Gastrocnemius medialis (tissue), 4 donors: ENCODE results near the gene SZRD1. TPM values are rescaled to one million over a fixed set of nuclear protein-coding genes. Genes with fewer than 3 reads are reported as not detected.

Experiments
- ATAC-seq, 2 donors: fragments of 150-250 bp; one replicate each; pipeline ENCODE4 v1.9.1; 2016
- DNase-seq, 2 donors: peaks; one replicate each; pipeline ENCODE4 v3.0.0-alpha.2; 2019
- H3K27ac ChIP-seq, 4 donors: fragments of 200-600 bp; sonication (generic); 1 replicate in 1 of 4; 2 replicates in 3 of 4; pipeline ENCODE4 v1.5.1; 2016 to 2018; ENCODE audit warnings: mild to moderate bottlenecking in 2 of 4, moderate library complexity in 1 of 4
- H3K27me3 ChIP-seq, 3 donors: fragments of 200-600 bp; sonication (generic) in 2 of 3; 1 replicate in 1 of 3; 2 replicates in 2 of 3; pipeline versions ENCODE4 v1.5.1 to v1.6.0; 2016 to 2019; ENCODE audit warnings: mild to moderate bottlenecking in 1 of 3, moderate library complexity in 1 of 3
- H3K36me3 ChIP-seq, 2 donors: fragments of 200-600 bp; sonication (generic) in 1 of 2; one replicate each; pipeline ENCODE4 v1.5.1; 2017 to 2018
- H3K4me1 ChIP-seq, 2 donors: fragments of 200-600 bp; sonication (generic) in 1 of 2; one replicate each; pipeline ENCODE4 v1.5.1; 2016 to 2017; ENCODE audit warnings: mild to moderate bottlenecking in 2 of 2
- H3K4me3 ChIP-seq, 4 donors: fragments of 200-600 bp; sonication (generic) in 3 of 4; 1 replicate in 1 of 4; 2 replicates in 3 of 4; pipeline ENCODE4 v1.5.1; 2016 to 2019; ENCODE audit warnings: mild to moderate bottlenecking in 2 of 4
- H3K9me3 ChIP-seq, 3 donors: fragments of 200-600 bp; sonication (generic) in 2 of 3; 1 replicate in 1 of 3; 2 replicates in 2 of 3; pipeline ENCODE4 v1.5.1; 2016 to 2019
- POLR2A ChIP-seq, 2 donors: fragments of 450-650 bp; IDR thresholded peaks; one replicate each; pipeline ENCODE4 v1.6.1; 2017; ENCODE audit warnings: antibody characterized with exemption in 2 of 2, mild to moderate bottlenecking in 2 of 2, moderate library complexity in 2 of 2
- in situ Hi-C, 4 donors: fragments of 200-750 bp; cut with MboI; loops; one replicate each; pipeline versions ENCODE4 v1.15.0 to v1.8.0; 2017; ENCODE audit warnings: low sequenced_read_pairs in 4 of 4
- intact Hi-C: fragments of 100-400 bp; cut with DNase I; formaldehyde crosslinking; loops from one replicate; pipeline ENCODE4 v1.15.1; 2023; ENCODE audit warnings: low total_unique reads
- total RNA-seq, 4 donors: library from RNA; depleted of rRNA; stranded (reverse); fragments of >200 nt; gene quantifications; one replicate each; pipeline versions ENCODE4 v1.1.0 to v1.2.3, GENCODE V29; 2016
- TF ChIP-seq, protein P1 (sequence below), 5 experiments: fragments of 450-650 bp in 3 of 5; fragments of 200-600 bp in 2 of 5; sonication (generic) in 2 of 5; IDR thresholded peaks in 4 of 5; conservative IDR thresholded peaks in 1 of 5; 1 replicate in 4 of 5; 2 replicates in 1 of 5; pipeline ENCODE4 v1.5.1; 2016 to 2019; ENCODE audit warnings: antibody characterized with exemption in 5 of 5, mild to moderate bottlenecking in 3 of 5, moderate library complexity in 3 of 5

Gene SZRD1
- total RNA-seq, 4 donors from 2014 or later = 44.1 to 102 (median 83.1) TPM

DNA sequence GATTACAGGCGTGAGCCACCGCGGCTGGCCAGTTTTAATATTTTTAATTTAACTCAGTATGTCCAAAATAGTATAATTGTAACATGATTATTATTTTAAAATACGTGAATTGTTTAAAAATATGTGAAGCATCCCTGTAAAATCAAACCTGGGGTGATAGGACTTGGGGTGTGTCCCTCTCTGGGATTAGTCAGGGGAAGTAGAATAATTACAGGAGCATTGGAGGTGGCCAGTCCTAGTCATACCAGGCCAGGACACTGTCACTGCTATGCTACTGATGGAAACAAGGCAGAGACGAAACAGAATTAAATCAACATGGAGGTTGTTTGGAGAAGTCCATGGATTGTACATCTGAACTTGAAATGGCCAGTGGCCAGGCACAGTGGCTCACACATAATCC lies 16.8 kb downstream of the SZRD1 start:
- H3K27ac ChIP-seq = peak overlapping the region in 3 of 4 donors; percentile 86 to 89 (median 88)
- H3K9me3 ChIP-seq = no peaks in the 10 kb centered on the region
- in situ Hi-C loops (no loop called here), intact Hi-C loops (no loop called here)
- no peaks in the 10 kb centered on the region for H3K36me3 ChIP-seq
- H3K27me3 ChIP-seq = no peaks in the 10 kb centered on the region
- DNase-seq (no peak), ATAC-seq (no peak)
- H3K4me1 ChIP-seq = peaks cover 57 to 64% of the 10 kb centered on the region in 2 donors
- TF ChIP-seq POLR2A (IDR thresholded peaks at IDR 0.05) = no peak
- TF ChIP-seq, protein P1, sequence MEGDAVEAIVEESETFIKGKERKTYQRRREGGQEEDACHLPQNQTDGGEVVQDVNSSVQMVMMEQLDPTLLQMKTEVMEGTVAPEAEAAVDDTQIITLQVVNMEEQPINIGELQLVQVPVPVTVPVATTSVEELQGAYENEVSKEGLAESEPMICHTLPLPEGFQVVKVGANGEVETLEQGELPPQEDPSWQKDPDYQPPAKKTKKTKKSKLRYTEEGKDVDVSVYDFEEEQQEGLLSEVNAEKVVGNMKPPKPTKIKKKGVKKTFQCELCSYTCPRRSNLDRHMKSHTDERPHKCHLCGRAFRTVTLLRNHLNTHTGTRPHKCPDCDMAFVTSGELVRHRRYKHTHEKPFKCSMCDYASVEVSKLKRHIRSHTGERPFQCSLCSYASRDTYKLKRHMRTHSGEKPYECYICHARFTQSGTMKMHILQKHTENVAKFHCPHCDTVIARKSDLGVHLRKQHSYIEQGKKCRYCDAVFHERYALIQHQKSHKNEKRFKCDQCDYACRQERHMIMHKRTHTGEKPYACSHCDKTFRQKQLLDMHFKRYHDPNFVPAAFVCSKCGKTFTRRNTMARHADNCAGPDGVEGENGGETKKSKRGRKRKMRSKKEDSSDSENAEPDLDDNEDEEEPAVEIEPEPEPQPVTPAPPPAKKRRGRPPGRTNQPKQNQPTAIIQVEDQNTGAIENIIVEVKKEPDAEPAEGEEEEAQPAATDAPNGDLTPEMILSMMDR (IDR thresholded peaks at IDR 0.05 in 4 of 5, conservative IDR thresholded peaks at IDR 0.05 in 1 of 5) = no peak
- H3K4me3 ChIP-seq = no peak overlapping the region

DNA sequence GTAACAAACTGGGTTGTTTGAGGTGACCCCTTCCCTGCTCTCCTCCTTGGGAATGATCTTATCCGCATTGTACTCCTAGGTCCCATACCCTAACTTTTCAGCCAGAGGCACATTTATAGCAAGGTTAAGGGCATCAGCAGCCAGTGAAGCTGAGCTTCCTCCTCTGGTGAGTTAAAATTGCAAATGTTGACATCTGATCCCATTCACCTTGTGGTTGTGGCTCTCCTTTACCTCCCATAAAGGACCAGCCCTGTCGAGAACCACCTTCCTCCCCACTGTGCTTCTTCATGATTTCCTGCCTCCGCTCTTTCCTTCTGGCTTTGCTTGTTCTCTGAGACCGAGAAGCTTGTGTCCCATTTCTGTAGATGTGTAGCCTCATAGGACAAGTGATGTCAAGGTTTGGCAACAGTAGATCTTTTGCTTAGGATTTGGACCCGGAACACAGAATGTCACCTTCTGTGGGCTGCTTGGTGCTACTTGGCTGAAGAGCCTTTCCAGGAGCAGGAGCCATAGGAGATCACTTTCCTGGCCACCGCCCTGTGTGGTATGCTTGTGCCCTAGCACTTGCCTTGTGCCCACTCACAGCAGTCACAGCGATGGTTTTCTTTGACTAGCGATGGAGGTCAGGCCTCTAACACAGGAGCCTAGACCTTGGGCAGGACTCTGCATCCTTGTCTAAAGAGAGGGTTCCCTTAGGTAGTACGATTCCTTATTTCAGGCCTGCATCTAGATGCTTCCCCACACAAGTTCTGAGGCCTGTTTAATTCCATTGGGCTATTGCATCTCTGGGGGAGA lies 18.8 kb downstream of the SZRD1 start:
- TF ChIP-seq POLR2A (IDR thresholded peaks at IDR 0.05) = no peak
- TF ChIP-seq, protein P1 (IDR thresholded peaks at IDR 0.05 in 4 of 5, conservative IDR thresholded peaks at IDR 0.05 in 1 of 5) = no peak
- in situ Hi-C loops = no loop called here
- H3K27ac ChIP-seq = peak overlapping the region; percentile 77 to 89 (median 87)
- H3K4me1 ChIP-seq = peaks cover 66 to 67% of the 10 kb centered on the region in 2 donors
- peak; percentile 28 to 51 for ATAC-seq
- no peaks in the 10 kb centered on the region for H3K27me3 ChIP-seq
- no peaks in the 10 kb centered on the region for H3K9me3 ChIP-seq
- intact Hi-C loops = no loop called here
- H3K36me3 ChIP-seq = no peaks in the 10 kb centered on the region
- H3K4me3 ChIP-seq = peak overlapping the region in 1 of 4 donors; percentile 2
- DNase-seq = peak in 1 of 2 donors; percentile 39

DNA sequence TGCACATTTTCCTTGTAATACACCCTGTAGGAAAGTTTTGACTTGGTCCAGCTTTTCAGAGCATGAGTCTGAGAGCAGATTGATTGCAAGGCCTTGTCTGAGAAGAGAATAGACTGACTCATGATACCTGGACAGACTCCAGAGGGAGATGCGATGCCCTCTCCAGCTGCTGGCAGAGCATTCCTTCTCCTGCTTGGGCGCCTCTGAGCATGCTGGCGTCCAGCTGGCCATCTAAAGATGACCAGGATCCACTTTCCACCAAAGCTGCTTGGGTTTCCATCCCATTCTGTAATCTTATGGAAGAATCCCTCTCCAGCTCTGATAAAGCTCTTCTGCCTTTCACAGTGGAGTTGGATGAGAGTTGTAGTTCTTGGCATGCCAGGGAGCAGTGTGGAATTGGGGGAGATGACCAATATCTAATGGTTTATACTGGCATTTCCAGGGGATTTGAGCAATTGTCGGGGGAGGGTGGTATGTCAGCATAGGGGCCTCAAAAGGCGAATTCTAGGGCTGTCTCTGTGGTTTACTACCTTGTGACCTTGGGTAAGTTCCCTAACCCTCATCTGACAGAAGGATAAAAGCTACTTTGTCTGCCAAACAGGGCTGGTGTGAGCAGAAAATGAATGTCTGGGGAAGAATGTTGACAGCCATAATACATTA lies 19.5 kb downstream of the SZRD1 start:
- Histone ChIP-seq H3K4me1 (peaks cover 73 to 75% of the 10 kb centered on the region in 2 donors), H3K4me3 (peak overlapping the region; percentile 31 to 54 (median 38)), H3K27me3 (no peaks in the 10 kb centered on the region), H3K9me3 (no peaks in the 10 kb centered on the region), H3K27ac (peak overlapping the region; percentile 77 to 89 (median 87)), H3K36me3 (no peaks in the 10 kb centered on the region)
- intact Hi-C loops (no loop called here), in situ Hi-C loops (no loop called here)
- TF ChIP-seq, protein P1 (IDR thresholded peaks at IDR 0.05 in 4 of 5, conservative IDR thresholded peaks at IDR 0.05 in 1 of 5) = no peak
- no peak for TF ChIP-seq POLR2A (IDR thresholded peaks at IDR 0.05)
- peak; percentile 74 to 85 for DNase-seq
- peak; percentile 91 to 97 for ATAC-seq

DNA sequence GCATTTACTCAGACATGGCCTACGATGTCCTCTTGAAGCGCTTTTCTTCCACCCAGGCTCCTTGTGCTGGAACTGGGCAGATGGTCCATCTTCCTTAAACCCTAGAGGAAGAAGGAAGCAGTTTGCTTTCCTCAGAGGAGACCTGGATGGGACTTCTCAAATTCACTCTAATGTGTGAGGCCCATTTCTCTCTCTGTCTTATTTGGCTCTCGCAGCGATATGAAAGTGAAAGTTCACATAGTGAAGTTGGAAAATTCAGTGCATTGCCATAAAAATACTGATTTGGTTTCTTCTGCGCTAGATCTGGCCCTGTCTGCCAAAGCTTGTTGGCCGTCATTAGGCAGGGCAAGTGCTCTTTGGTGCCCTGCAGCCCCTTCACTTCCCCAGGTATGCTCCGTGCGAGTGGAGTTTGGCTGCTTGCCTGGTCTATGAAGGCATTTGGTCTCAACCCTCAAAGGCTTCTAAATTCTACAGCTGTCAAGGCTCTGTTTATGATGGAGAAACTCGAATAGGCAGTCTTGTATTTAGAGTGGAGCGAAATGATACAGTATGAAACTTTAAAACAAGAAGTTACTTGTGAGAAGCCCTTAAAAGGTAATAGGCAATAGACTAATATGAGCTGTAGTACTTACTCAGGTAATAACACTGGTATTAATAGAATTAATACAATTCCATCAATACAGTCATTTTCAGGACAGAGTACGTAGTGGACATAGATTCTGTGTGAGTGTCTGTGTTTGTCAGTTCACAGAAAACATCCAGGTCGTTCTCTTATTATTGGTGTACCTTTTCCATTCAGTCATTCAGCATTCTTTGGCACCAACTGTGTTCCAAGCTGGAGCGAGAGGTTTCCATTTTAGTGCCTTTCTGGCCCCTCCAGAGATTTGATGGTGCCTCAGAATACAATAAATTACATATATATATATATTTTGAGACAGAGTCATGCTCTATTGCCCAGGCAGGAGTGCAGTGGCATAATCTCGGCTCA lies 20.5 kb downstream of the SZRD1 start:
- Histone ChIP-seq H3K4me3 (peak overlapping the region; percentile 31 to 54 (median 38)), H3K4me1 (peaks cover 82 to 84% of the 10 kb centered on the region in 2 donors), H3K27me3 (no peaks in the 10 kb centered on the region), H3K36me3 (no peaks in the 10 kb centered on the region), H3K27ac (peak overlapping the region; percentile 77 to 89 (median 87)), H3K9me3 (no peaks in the 10 kb centered on the region)
- intact Hi-C loops = no loop called here
- TF ChIP-seq POLR2A (IDR thresholded peaks at IDR 0.05) = no peak
- TF ChIP-seq, protein P1 (IDR thresholded peaks at IDR 0.05 in 4 of 5, conservative IDR thresholded peaks at IDR 0.05 in 1 of 5) = no peak
- ATAC-seq (no peak), DNase-seq (no peak)
- in situ Hi-C loops = no loop called here
